Urinary bladder (tissue), 4 donors: Measurements from ENCODE around the gene KIAA1958. TPM values are rescaled to one million over a fixed set of nuclear protein-coding genes. Genes with fewer than 3 reads are reported as not detected.
"Not testable (repeated sequence)": the region's sequence is repeated elsewhere in the genome, so short reads cannot be mapped to it uniquely, and the experiment has no call there.

Experiments used
- DNase-seq: peaks from one replicate; pipeline ENCODE4 v3.0.0-alpha.2; 2015; ENCODE audit errors: extremely low spot score
- H3K27ac ChIP-seq: one replicate; pipeline ENCODE4 v1.5.1; 2013; ENCODE audit warnings: low read depth, mild to moderate bottlenecking, moderate library complexity
- H3K36me3 ChIP-seq: one replicate; pipeline ENCODE4 v1.6.1; 2013; ENCODE audit warnings: mild to moderate bottlenecking, moderate library complexity; ENCODE audit not compliant: insufficient read depth
- H3K4me1 ChIP-seq: one replicate; pipeline ENCODE4 v1.6.1; 2013; ENCODE audit warnings: mild to moderate bottlenecking, moderate library complexity; ENCODE audit not compliant: insufficient read depth
- H3K4me3 ChIP-seq: one replicate; pipeline ENCODE4 v1.5.1; 2013; ENCODE audit warnings: low read depth, low read length
- WGBS: extraction: QIAGEN DNeasy Blood & Tissue Kit; methylation state at CpG from one replicate; pipeline ENCODE4 v1.1.7; 2013; 5-methylcytosine and 5-hydroxymethylcytosine counted together
- polyA plus RNA-seq: library from polyadenylated mRNA; stranded (reverse); fragments of 200-250 nt; gene quantifications from one replicate; pipeline ENCODE4 v1.2.3, GENCODE V29; 2013
- total RNA-seq: library from RNA; depleted of rRNA; stranded (reverse); fragments of >200 nt; gene quantifications from one replicate; pipeline ENCODE4 v1.2.3, GENCODE V29; 2014
- donor health status: healthy with polysubstance abuse.
- donor health status: healthy.

Gene KIAA1958
- total and polyA plus RNA-seq, 2 donors: 1.3 to 11.3 TPM

DNA sequence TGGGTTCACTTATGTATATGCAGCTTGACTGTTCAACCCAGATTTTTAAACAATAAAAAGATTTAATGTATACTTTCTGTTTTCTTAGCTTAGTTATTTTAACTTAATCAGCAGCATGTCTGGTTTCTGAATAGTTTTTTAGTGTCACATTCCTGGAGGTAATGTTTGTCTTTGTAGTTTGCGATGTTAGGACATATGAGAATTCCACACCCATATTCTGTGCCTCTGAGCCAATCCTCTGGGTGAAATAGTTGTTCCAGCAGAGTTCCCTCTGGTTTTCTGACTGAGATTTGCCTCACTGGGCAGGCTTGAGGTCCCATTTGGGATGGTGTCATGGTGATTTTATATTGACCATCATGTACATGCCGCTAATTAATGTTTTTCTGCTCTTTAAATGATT lies 182.7 kb downstream of the KIAA1958 start:
- 83% methylated on average over 2 of the region's 2 CpGs for WGBS
- Histone ChIP-seq H3K4me1 (no peaks in the 10 kb centered on the region), H3K4me3 (no peak overlapping the region), H3K36me3 (no peaks in the 10 kb centered on the region), H3K27ac (no peak overlapping the region)
- no peak for DNase-seq

- H3K4me3 ChIP-seq: no peak overlapping the region
- no peaks in the 10 kb centered on the region for H3K36me3 ChIP-seq
- WGBS: 59% methylated on average over 7 of the region's 7 CpGs
- H3K27ac ChIP-seq: no peak overlapping the region
- no peaks in the 10 kb centered on the region for H3K4me1 ChIP-seq
- DNase-seq: peak; percentile 3
Observed at GRCh38 chr9:112670991-112671625, 184.5 kb downstream of the KIAA1958 start.

DNA sequence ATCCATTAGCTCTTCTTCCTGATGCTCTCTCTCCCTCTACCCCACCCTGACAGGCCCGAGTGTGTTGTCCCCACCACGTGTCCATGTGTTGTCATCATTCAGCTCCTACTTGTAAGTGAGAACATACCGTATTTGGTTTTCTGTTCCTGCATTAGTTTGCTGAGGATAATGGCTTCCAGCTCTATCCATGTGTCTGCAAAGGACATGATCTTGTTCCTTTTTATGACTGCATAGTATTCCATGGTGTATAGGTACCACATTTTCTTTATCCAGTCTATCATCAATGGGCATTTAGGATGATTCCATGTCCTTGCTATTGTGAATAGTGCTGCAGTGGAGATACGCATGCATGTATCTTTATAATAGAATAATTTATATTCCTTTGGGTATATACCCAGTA lies 186.6 kb downstream of the KIAA1958 start:
- 88% methylated on average over 4 of the region's 4 CpGs for WGBS
- not testable (repeated sequence) for H3K36me3 ChIP-seq, H3K4me1 ChIP-seq, DNase-seq, H3K27ac ChIP-seq, H3K4me3 ChIP-seq

GRCh38 chr9:112677040-112677439 lies 190.4 kb downstream of the KIAA1958 start:
- Histone ChIP-seq H3K36me3 (no peaks in the 10 kb centered on the region), H3K4me1 (no peaks in the 10 kb centered on the region), H3K27ac (no peak overlapping the region), H3K4me3 (no peak overlapping the region)
- DNase-seq: no peak

DNA sequence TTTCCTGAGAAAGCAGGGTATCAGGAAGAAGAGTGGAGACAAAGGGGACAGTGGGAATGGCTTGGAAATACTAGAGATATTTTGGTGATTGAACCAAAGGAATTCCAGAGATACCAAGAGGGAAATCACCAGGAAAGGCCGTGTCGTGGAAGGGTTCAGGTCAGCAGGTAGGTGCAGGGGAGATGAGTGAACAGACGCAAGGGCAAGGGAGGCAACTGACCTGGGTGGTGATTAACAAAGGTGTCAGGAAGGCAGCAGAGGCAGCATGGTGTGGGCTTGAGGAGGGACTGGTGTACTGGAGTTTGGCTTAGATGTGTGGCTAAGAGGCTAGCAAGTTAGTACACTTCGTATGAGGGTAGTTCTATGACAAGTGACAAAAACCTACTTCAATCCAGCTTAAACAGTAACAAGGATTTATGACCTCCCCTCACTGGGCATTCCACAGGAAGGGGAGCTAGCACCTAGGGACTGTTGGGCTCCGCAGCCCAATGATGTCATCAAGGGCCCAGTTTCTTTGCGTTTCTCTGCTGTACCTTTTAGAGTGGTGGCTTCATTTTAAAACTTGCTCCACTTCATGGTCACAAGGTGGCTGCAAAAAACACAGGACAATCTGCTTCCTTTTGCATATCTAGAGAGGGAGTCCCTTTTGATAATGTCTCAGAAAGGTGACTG lies 194.2 kb downstream of the KIAA1958 start:
- H3K4me1 ChIP-seq: no peaks in the 10 kb centered on the region
- H3K27ac ChIP-seq: no peak overlapping the region
- H3K36me3 ChIP-seq: no peaks in the 10 kb centered on the region
- no peak overlapping the region for H3K4me3 ChIP-seq
- 78% methylated on average over 6 of the region's 6 CpGs for WGBS
- no peak for DNase-seq

GRCh38 chr9:112689161-112689740 lies 202.6 kb downstream of the KIAA1958 start:
- Histone ChIP-seq H3K4me1 (no peaks in the 10 kb centered on the region), H3K36me3 (no peaks in the 10 kb centered on the region), H3K4me3 (no peak overlapping the region), H3K27ac (no peak overlapping the region)
- 93% methylated on average over 6 of the region's 6 CpGs for WGBS
- no peak for DNase-seq

DNA sequence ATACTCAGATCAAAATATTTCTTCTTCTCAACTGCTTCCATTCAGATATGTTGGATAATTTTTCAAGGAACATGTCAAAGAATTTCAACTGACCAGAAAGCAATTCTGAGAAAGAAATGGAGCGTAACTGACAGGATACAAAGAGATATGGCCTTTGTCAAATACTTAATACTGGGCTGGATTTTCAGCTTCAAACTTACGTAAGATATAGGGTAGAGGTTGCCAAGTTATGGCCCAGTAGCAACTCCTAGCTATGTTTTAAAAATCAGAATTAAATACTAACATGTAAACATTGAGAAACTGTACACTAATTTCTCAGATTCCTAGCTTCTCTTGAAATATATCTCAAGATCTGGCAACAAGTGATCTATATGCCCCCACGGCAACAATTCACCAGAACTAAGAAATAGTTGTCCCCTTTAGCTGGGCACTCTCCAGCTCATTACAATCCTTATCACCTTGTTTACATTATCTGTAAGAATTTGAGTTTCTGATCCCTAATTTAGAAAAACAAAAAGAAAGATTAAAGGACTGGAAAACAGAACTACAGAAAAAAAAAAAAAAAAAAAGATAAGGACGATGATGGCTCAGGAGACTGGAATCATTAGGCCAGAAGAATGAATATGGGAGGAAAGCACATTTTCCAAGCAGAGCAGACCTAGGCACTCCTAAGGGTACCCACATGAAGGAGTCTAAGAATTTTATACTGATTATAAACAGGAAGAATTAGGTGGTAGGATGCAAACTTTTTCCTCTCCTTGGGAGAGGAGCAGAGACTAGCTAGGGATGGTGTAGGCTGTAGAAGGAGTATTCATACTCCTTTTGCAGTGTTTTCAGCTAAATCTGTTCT lies 208.3 kb downstream of the KIAA1958 start:
- Histone ChIP-seq H3K4me3 (no peak overlapping the region), H3K4me1 (no peaks in the 10 kb centered on the region), H3K27ac (no peak overlapping the region), H3K36me3 (no peaks in the 10 kb centered on the region)
- no peak for DNase-seq
- WGBS: 61% methylated on average over 4 of the region's 4 CpGs

GRCh38 chr9:112696461-112696860 lies 209.8 kb downstream of the KIAA1958 start:
- DNase-seq: no peak
- no peak overlapping the region for H3K4me3 ChIP-seq
- no peak overlapping the region for H3K27ac ChIP-seq
- 98% methylated on average over 5 of the region's 5 CpGs for WGBS
- no peaks in the 10 kb centered on the region for H3K4me1 ChIP-seq
- H3K36me3 ChIP-seq: no peaks in the 10 kb centered on the region

GRCh38 chr9:112699230-112699629 lies 212.6 kb downstream of the KIAA1958 start:
- Histone ChIP-seq H3K4me3 (no peak overlapping the region), H3K36me3 (no peaks in the 10 kb centered on the region), H3K4me1 (no peaks in the 10 kb centered on the region), H3K27ac (no peak overlapping the region)
- no peak for DNase-seq
- WGBS: 95% methylated on average over 5 of the region's 5 CpGs

GRCh38 chr9:112700085-112700484 lies 213.5 kb downstream of the KIAA1958 start:
- Histone ChIP-seq H3K27ac (no peak overlapping the region), H3K4me1 (no peaks in the 10 kb centered on the region), H3K4me3 (no peak overlapping the region), H3K36me3 (no peaks in the 10 kb centered on the region)
- no peak for DNase-seq

DNA sequence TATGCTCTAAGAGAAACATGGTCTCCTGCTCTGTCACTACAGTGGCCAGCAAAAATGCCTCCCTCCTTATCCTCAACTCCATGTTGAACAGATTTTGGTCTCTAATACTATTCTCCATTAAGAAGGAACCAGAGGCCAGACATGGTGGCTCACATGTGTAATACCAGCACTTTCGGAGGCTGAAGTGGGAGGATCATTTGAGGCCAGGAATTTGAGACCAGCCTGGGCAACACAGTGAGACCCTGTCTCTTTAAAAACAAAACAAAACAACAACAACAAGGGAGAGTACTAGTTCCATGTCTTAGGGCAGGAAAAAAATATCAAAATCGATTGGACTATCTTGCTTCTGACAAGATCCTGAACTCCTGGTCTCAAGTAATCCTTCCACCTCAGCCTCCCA lies 216.7 kb downstream of the KIAA1958 start:
- WGBS: 93% methylated on average over 2 of the region's 2 CpGs
- H3K4me1 ChIP-seq: no peaks in the 10 kb centered on the region
- H3K27ac ChIP-seq: no peak overlapping the region
- H3K36me3 ChIP-seq: no peaks in the 10 kb centered on the region
- no peak for DNase-seq
- H3K4me3 ChIP-seq: no peak overlapping the region

- Histone ChIP-seq H3K4me3 (no peak overlapping the region), H3K27ac (no peak overlapping the region), H3K36me3 (no peaks in the 10 kb centered on the region), H3K4me1 (no peaks in the 10 kb centered on the region)
- 35% methylated on average over 6 of the region's 6 CpGs for WGBS
- peak; percentile 49 for DNase-seq
Observed at GRCh38 chr9:112705768-112706427, 219.3 kb downstream of the KIAA1958 start.

DNA sequence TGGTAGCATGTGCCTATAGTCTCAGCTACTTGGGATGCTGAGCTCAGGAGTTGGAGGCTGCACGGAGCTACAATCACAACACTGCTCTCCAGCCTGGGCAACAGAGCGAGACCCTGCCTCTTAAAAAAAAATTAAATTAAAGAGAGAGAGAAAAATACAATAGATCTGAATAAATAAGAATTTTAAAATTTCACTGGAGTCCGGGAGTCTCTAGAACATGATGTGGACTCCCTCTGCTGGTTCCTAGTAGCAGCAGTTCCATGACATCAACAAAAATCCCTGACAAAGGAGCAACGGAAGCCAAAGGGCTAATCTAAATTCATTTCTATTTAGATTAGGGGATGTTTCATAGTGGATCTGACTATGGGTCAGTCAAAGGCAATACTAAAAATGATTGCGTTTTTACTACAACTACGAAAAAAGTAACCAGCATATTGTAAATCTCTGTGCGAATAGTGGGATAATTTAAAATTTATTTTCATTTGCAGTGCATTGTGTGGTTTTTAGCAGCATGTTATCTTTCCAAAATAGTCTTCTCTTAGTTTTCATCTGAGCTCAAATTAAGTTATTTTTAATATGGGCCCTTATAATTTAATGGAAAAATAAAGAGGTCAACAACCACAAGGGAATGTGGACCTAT lies 224.5 kb downstream of the KIAA1958 start:
- no peak for DNase-seq
- no peak overlapping the region for H3K27ac ChIP-seq
- 65% methylated on average over 7 of the region's 7 CpGs for WGBS
- no peak overlapping the region for H3K4me3 ChIP-seq
- no peaks in the 10 kb centered on the region for H3K4me1 ChIP-seq
- H3K36me3 ChIP-seq: no peaks in the 10 kb centered on the region
